Measurements from ENCODE around the gene TINAG.

- TF ChIP-seq CTCF (IDR thresholded peaks at IDR 0.05), result no peak
- TF ChIP-seq POLR2A (IDR thresholded peaks at IDR 0.05), result no peak
Measured at GRCh38 chr6:54327631-54328030, 19.4 kb downstream of the TINAG start.

All from lower leg skin (tissue), 3 donors.